H1 (cell line): ENCODE measurements around the gene TK2. TPM values are rescaled to one million over a fixed set of nuclear protein-coding genes. Genes with fewer than 3 reads are reported as not detected.
A peak's percentile ranks its signal among the peaks of the same experiment; 100 is the strongest.

Experiments used
- CTCF ChIA-PET: fragments of 300-600 bp; sonication (Branson Sonifier 250); formaldehyde crosslinking; loops from one replicate; lab custom pipeline; 2021; ENCODE audit not compliant: partially characterized antibody; lab: Charles Lee
- POLR2A ChIA-PET: fragments of 300-600 bp; sonication (Branson Sonifier 250); formaldehyde crosslinking; loops from one replicate; lab custom pipeline; 2021; ENCODE audit warnings: inconsistent platforms; ENCODE audit not compliant: partially characterized antibody; lab: Charles Lee
- DNase-seq, 2 experiments: peaks; one replicate each; pipeline versions ENCODE4 v3.0.0 to v3.0.0-alpha.2; 2010 to 2022; ENCODE audit warnings: low spot score in 2 of 2, low read depth in 1 of 2, mixed read lengths in 1 of 2
- FAIRE-seq: peaks from 2 replicates; lab custom pipeline; 2011; peaks lifted over from hg19 to GRCh38; lab: Jason Lieb, UNC
- H2AFZ ChIP-seq: 2 replicates; pipeline ENCODE4 v1.8.1; 2012; ENCODE audit warnings: low read length, inconsistent platforms
- H2AK5ac ChIP-seq: 2 replicates; pipeline ENCODE4 v1.6.1; 2013; ENCODE audit warnings: low read depth, low read length
- H2BK120ac ChIP-seq: replicated peaks from 2 replicates; pipeline ENCODE3; 2013; ENCODE audit warnings: low read depth, low read length, inconsistent platforms
- H2BK12ac ChIP-seq: 2 replicates; pipeline ENCODE4 v1.6.1; 2013; ENCODE audit warnings: low read depth, low read length
- H2BK15ac ChIP-seq: 2 replicates; pipeline ENCODE4 v1.6.1; 2013; ENCODE audit warnings: low read length
- H2BK20ac ChIP-seq: 2 replicates; pipeline ENCODE4 v1.6.1; 2013; ENCODE audit warnings: low read length
- H2BK5ac ChIP-seq: 2 replicates; pipeline ENCODE4 v1.6.1; 2013; ENCODE audit warnings: low read depth, low read length
- H3K14ac ChIP-seq: 2 replicates; pipeline ENCODE4 v1.6.1; 2013; ENCODE audit warnings: inconsistent platforms; ENCODE audit not compliant: insufficient read length
- H3K18ac ChIP-seq: 2 replicates; pipeline ENCODE4 v1.6.1; 2013; ENCODE audit warnings: low read length; ENCODE audit errors: extremely low read depth
- H3K23ac ChIP-seq: 2 replicates; pipeline ENCODE4 v1.6.1; 2013; ENCODE audit warnings: inconsistent platforms; ENCODE audit not compliant: insufficient read length
- H3K23me2 ChIP-seq: 2 replicates; pipeline ENCODE4 v1.6.1; 2013; ENCODE audit warnings: low read depth, low read length
- H3K27ac ChIP-seq: 2 replicates; pipeline ENCODE4 v1.6.1; 2011; ENCODE audit warnings: low read depth, low read length, inconsistent platforms
- H3K27me3 ChIP-seq, 4 experiments: replicated peaks in 1 of 4; 1 replicate in 1 of 4; 2 replicates in 3 of 4; pipeline versions ENCODE4 v1.6.1 to v1.8.1; 2011 to 2013; ENCODE audit warnings: low read length in 3 of 4, mild to moderate bottlenecking in 3 of 4, inconsistent platforms in 2 of 4, mixed read lengths in 2 of 4, moderate library complexity in 1 of 4; ENCODE audit not compliant: control insufficient read depth in 3 of 4, insufficient read depth in 3 of 4; ENCODE audit errors: extremely low read depth in 1 of 4
- H3K36me3 ChIP-seq, 4 experiments: 2 replicates each; pipeline versions ENCODE4 v1.6.1 to v1.8.1; 2011 to 2013; ENCODE audit warnings: mild to moderate bottlenecking in 4 of 4, low read length in 3 of 4, moderate library complexity in 2 of 4, control low read depth in 1 of 4, inconsistent platforms in 1 of 4; ENCODE audit not compliant: insufficient read depth in 4 of 4, control insufficient read depth in 2 of 4
- H3K4ac ChIP-seq: replicated peaks from 2 replicates; pipeline ENCODE3; 2013; ENCODE audit warnings: low read length, low read depth, mixed read lengths, inconsistent platforms; ENCODE audit not compliant: insufficient read length
- H3K4me1 ChIP-seq, 4 experiments: replicated peaks in 1 of 4; 1 replicate in 1 of 4; 2 replicates in 3 of 4; pipeline versions ENCODE4 v1.6.1 to v1.8.1; 2011 to 2013; ENCODE audit warnings: low read length in 3 of 4, inconsistent platforms in 2 of 4, mixed read lengths in 1 of 4; ENCODE audit not compliant: insufficient read depth in 4 of 4, control insufficient read depth in 3 of 4
- H3K4me2 ChIP-seq, 2 experiments: 2 replicates each; pipeline versions ENCODE4 v1.6.1 to v1.8.1; 2011 to 2013; ENCODE audit warnings: low read depth in 2 of 2, low read length in 2 of 2, control low read depth in 1 of 2, inconsistent platforms in 1 of 2, mild to moderate bottlenecking in 1 of 2; ENCODE audit not compliant: insufficient read depth in 1 of 2
- H3K4me3 ChIP-seq, 4 experiments: fragments of 200-600, 300-600 bp in 1 of 4; sonication (generic), shearing (Covaris generic), sonication (Bioruptor Twin) in 1 of 4; 2 replicates each; pipeline versions ENCODE4 v1.5.1 to v1.8.1; 2011 to 2016; ENCODE audit warnings: low read length in 4 of 4, low read depth in 3 of 4, control low read depth in 2 of 4, inconsistent platforms in 2 of 4, mild to moderate bottlenecking in 2 of 4, mixed read lengths in 1 of 4, moderate library complexity in 1 of 4; ENCODE audit not compliant: insufficient read depth in 2 of 4; ENCODE audit errors: extremely low read depth in 1 of 4
- H3K56ac ChIP-seq: replicated peaks from 2 replicates; pipeline ENCODE3; 2013; ENCODE audit warnings: low read depth, mild to moderate bottlenecking, mixed read lengths, low read length, inconsistent platforms; ENCODE audit not compliant: insufficient read length
- H3K79me1 ChIP-seq: 2 replicates; pipeline ENCODE4 v1.6.1; 2013; ENCODE audit warnings: low read depth, low read length, control low read depth
- H3K79me2 ChIP-seq, 2 experiments: 2 replicates each; pipeline versions ENCODE4 v1.6.1 to v1.8.1; 2012 to 2013; ENCODE audit warnings: low read length in 2 of 2, mild to moderate bottlenecking in 2 of 2, inconsistent platforms in 1 of 2; ENCODE audit not compliant: insufficient read depth in 2 of 2, control insufficient read depth in 1 of 2
- H3K9ac ChIP-seq, 4 experiments: replicated peaks in 1 of 4; 1 replicate in 1 of 4; 2 replicates in 3 of 4; pipeline versions ENCODE4 v1.6.1 to v1.8.1; 2011 to 2013; ENCODE audit warnings: low read depth in 3 of 4, low read length in 3 of 4, control low read depth in 2 of 4, mild to moderate bottlenecking in 2 of 4, moderate library complexity in 2 of 4, inconsistent platforms in 1 of 4; ENCODE audit errors: extremely low read depth in 1 of 4
- H3K9me3 ChIP-seq, 2 experiments: 2 replicates each; pipeline versions ENCODE4 v1.6.1 to v1.8.1; 2012 to 2013; ENCODE audit warnings: mild to moderate bottlenecking in 2 of 2, moderate library complexity in 2 of 2, control low read depth in 1 of 2, inconsistent platforms in 1 of 2, low read depth in 1 of 2, low read length in 1 of 2, mixed read lengths in 1 of 2; ENCODE audit not compliant: insufficient read depth in 2 of 2
- H4K20me1 ChIP-seq, 2 experiments: replicated peaks in 1 of 2; 2 replicates each; pipeline versions ENCODE3 to v1.8.1; 2011 to 2013; ENCODE audit warnings: inconsistent platforms in 2 of 2, low read length in 2 of 2, mild to moderate bottlenecking in 1 of 2; ENCODE audit not compliant: insufficient read depth in 2 of 2, control insufficient read depth in 1 of 2
- H4K5ac ChIP-seq: 2 replicates; pipeline ENCODE4 v1.6.1; 2013; ENCODE audit warnings: low read length, low read depth, mixed read lengths, inconsistent platforms; ENCODE audit not compliant: insufficient read length
- H4K8ac ChIP-seq: 2 replicates; pipeline ENCODE4 v1.8.0; 2013; ENCODE audit warnings: mild to moderate bottlenecking, moderate library complexity, low read length, inconsistent platforms; ENCODE audit not compliant: insufficient read depth; ENCODE audit errors: extremely low read depth
- H4K91ac ChIP-seq: replicated peaks from 2 replicates; pipeline ENCODE3; 2013; ENCODE audit warnings: low read length, mixed read lengths, inconsistent platforms; ENCODE audit not compliant: insufficient read length
- TBP ChIP-seq: IDR thresholded peaks from 2 replicates; pipeline ENCODE4 v1.6.1; 2011; ENCODE audit warnings: low read depth, low read length, improper control_type of control experiment
- whole genome bisulfite sequencing, 2 experiments: shearing (Covaris generic) in 1 of 2; methylation state at CpG; one replicate each; pipeline versions ENCODE4 v1.1.6 to v1.1.7; 2013 to 2015; ENCODE audit warnings: low lambda C conversion rate in 2 of 2, mixed read lengths in 2 of 2, inconsistent platforms in 1 of 2, low coverage in 1 of 2, missing lambda C conversion rate in 1 of 2; ENCODE audit not compliant: insufficient replicate concordance in 2 of 2, insufficient coverage in 1 of 2, insufficient read length in 1 of 2; ENCODE audit errors: extremely low coverage in 1 of 2, missing lambda C conversion rate in 1 of 2; 5-methylcytosine and 5-hydroxymethylcytosine counted together
- polyA plus RNA-seq, 7 experiments: library from polyadenylated mRNA; depleted of rRNA in 3 of 7; stranded (reverse) in 5 of 7; unstranded in 2 of 7; fragments of >200 nt in 5 of 7; fragments of 200-250 nt in 2 of 7; gene quantifications; 1 replicate in 5 of 7; 2 replicates in 1 of 7; 4 replicates in 1 of 7; pipeline versions ENCODE4 v1.2.1 to v1.2.3, GENCODE V29; 2011 to 2013; ENCODE audit warnings: missing spikeins in 2 of 7, mixed read lengths in 2 of 7
- total RNA-seq: library from RNA; stranded (reverse); fragmentation: NEBNext Ultra II Directional; extraction: Animal tissue kit (Norgen Biotek cat#: 25700); gene quantifications from 2 replicates; pipeline ENCODE4 v1.2.1, GENCODE V29; 2021

TK2 gene
- total and polyA plus RNA-seq, 2 of the 8 experiments (the other 6 are each of a cell fraction or from before 2014, with no cell fraction given) = 2.7 to 3.6 TPM

- no peaks in the 10 kb centered on the region for H3K79me1 ChIP-seq
- H3K79me2 ChIP-seq = no peaks in the 10 kb centered on the region
- no peak for TF ChIP-seq TBP
- no peak overlapping the region for H2AFZ ChIP-seq
- H3K18ac ChIP-seq = no peak overlapping the region
- H4K5ac ChIP-seq = no peak overlapping the region
- H4K20me1 ChIP-seq = no peaks in the 10 kb centered on the region
- no peak overlapping the region for H3K4me2 ChIP-seq
- no peak overlapping the region for H3K27ac ChIP-seq
- H3K4me1 ChIP-seq = peaks cover 0 to 5% (median 2%) of the 10 kb centered on the region in 4 experiments; a peak in 3 of 7 replicates
- no peaks in the 10 kb centered on the region for H3K36me3 ChIP-seq
- WGBS, 2 experiments = 85% methylated on average over 10 of the region's 10 CpGs; no CpG with 5 or more reads in 1 of the 2 experiments
- H2BK20ac ChIP-seq = no peak overlapping the region
- H3K4ac ChIP-seq = no peak overlapping the region
- no peak overlapping the region for H3K4me3 ChIP-seq
- peaks cover 0 to 2% (median 0%) of the 10 kb centered on the region in 4 experiments; a peak in 2 of 7 replicates for H3K27me3 ChIP-seq
- H3K9ac ChIP-seq = no peak overlapping the region
- no peak overlapping the region for H3K23ac ChIP-seq
- no peaks in the 10 kb centered on the region for H3K9me3 ChIP-seq
- ChIA-PET CTCF (interaction anchor here (0.5 to 1.8 kb wide), 7 partner anchors 13 to 155 kb away, joined by 3 to 6 read pairs (median 3); no protein-coding TSS in a partner anchor), POLR2A (interaction anchor here (0.9 to 1.3 kb wide), 4 partner anchors 16 to 182 kb away, joined by 3 read pairs; no protein-coding TSS in a partner anchor)
- peak overlapping the region; percentile 4; the same call in 1 of the 2 replicates for H2BK12ac ChIP-seq
- FAIRE-seq (no peak), DNase-seq (no peak)
- no peak overlapping the region for H2AK5ac ChIP-seq
- H3K56ac ChIP-seq = peak overlapping the region; percentile 34
- no peak overlapping the region for H2BK15ac ChIP-seq
- no peaks in the 10 kb centered on the region for H3K23me2 ChIP-seq
- H2BK120ac ChIP-seq = no peak overlapping the region
- H2BK5ac ChIP-seq = no peak overlapping the region
- H4K91ac ChIP-seq = no peak overlapping the region
- H4K8ac ChIP-seq = peak overlapping the region; percentile 69; the same call in 1 of the 2 replicates
- no peak overlapping the region for H3K14ac ChIP-seq
Observed at GRCh38 chr16:66585481-66586239, 35.7 kb upstream of the TK2 start.
